Upper lobe of left lung (tissue), 6 donors: Measurements from ENCODE around the gene SGCG. TPM values are rescaled to one million over a fixed set of nuclear protein-coding genes. Genes with fewer than 3 reads are reported as not detected.
A peak's percentile ranks its signal among the peaks of the same experiment; 100 is the strongest.

Experiments used
- ATAC-seq, 2 donors: fragments of 200-7000 bp; cut with Tn5 transposase; one replicate each; pipeline ENCODE4 v1.9.1; 2022; ENCODE audit warnings: mild to moderate bottlenecking in 2 of 2, moderate library complexity in 2 of 2; ENCODE audit not compliant: low FRiP score in 2 of 2
- DNase-seq, 2 donors: peaks; one replicate each; pipeline ENCODE4 v3.0.0-alpha.2; 2019 to 2020
- H3K27ac ChIP-seq, 4 donors: fragments of 200-600 bp; sonication (generic); one replicate each; pipeline ENCODE4 v1.5.1; 2016 to 2019
- H3K27me3 ChIP-seq, 4 donors: fragments of 200-600 bp; sonication (generic); one replicate each; pipeline ENCODE4 v1.5.1; 2017 to 2019
- H3K36me3 ChIP-seq, 4 donors: fragments of 200-600 bp; sonication (generic); one replicate each; pipeline ENCODE4 v1.5.1; 2016 to 2019
- H3K4me1 ChIP-seq, 4 donors: fragments of 200-600 bp; sonication (generic); one replicate each; pipeline ENCODE4 v1.5.1; 2018 to 2019
- H3K4me3 ChIP-seq, 4 donors: fragments of 200-600 bp; sonication (generic); one replicate each; pipeline ENCODE4 v1.5.1; 2017 to 2019; ENCODE audit warnings: mild to moderate bottlenecking in 2 of 4, moderate library complexity in 1 of 4
- H3K9me3 ChIP-seq, 4 donors: fragments of 200-600 bp; sonication (generic); one replicate each; pipeline ENCODE4 v1.5.1; 2018 to 2019
- EP300 ChIP-seq, 4 donors: sonication (generic); formaldehyde crosslinking; IDR thresholded peaks; one replicate each; pipeline ENCODE4 v1.5.1; 2017; ENCODE audit warnings: antibody characterized with exemption in 4 of 4, control low read depth in 2 of 4
- POLR2A ChIP-seq, 4 donors: fragments of 450-650 bp; IDR thresholded peaks; one replicate each; pipeline ENCODE4 v1.5.1; 2016 to 2017; ENCODE audit warnings: antibody characterized with exemption in 4 of 4, mild to moderate bottlenecking in 2 of 4
- POLR2AphosphoS5 ChIP-seq, 2 donors: sonication (generic); formaldehyde crosslinking; IDR thresholded peaks; one replicate each; pipeline ENCODE4 v1.5.1; 2017; ENCODE audit warnings: antibody characterized with exemption in 2 of 2
- WGBS, 2 donors: methylation state at CpG; one replicate each; pipeline ENCODE4 v1.1.5; 2017 to 2018; 5-methylcytosine and 5-hydroxymethylcytosine counted together
- total RNA-seq, 6 donors: library from RNA; depleted of rRNA in 4 of 6; stranded (reverse); fragments of >200 nt in 4 of 6; gene quantifications; one replicate each; pipeline versions ENCODE4 v1.1.0 to v1.2.1, GENCODE V29; 2016 to 2021
- TF ChIP-seq, protein P1 (sequence below), 6 experiments: fragments of 450-650 bp in 4 of 6; fragments of 200-600 bp in 2 of 6; sonication (generic) in 2 of 6; IDR thresholded peaks; one replicate each; pipeline ENCODE4 v1.5.1; 2016 to 2019; ENCODE audit warnings: antibody characterized with exemption in 6 of 6
- donor health status: DM: no; HTN: no; CAD: no; lungs with moderate emphysema.
- donor health status: DM: no; HTN: yes; CAD: no; lungs with severe emphysema.

The SGCG gene
- total RNA-seq, 6 donors from 2014 or later, result 1.7 to 4.6 (median 3.0) TPM; not detected in 2

DNA sequence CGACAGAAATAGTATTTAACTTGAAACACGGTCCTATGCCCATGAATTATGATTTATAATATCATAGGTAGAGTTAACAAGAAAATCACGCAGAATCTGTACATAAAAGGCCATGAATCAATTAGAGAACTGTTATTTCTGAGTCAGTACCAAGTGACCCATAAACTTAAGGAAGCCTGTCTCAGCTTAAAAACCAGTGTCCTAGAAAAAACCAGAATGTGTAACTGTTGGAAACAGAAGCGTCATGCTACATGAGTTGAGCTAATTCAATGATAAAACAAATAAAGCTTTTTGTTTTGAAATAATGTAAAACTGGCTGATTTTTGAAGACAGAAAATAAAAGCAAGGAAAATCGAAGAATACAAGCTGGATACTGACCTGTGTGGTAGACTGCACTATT, 34.8 kb upstream of the SGCG start:
- Histone ChIP-seq H3K9me3 (no peaks in the 10 kb centered on the region), H3K4me3 (no peak overlapping the region), H3K27me3 (no peaks in the 10 kb centered on the region), H3K27ac (no peak overlapping the region), H3K4me1 (peaks cover 0 to 6% (median 0%) of the 10 kb centered on the region in 4 donors), H3K36me3 (no peaks in the 10 kb centered on the region)
- TF ChIP-seq EP300 (IDR thresholded peaks at IDR 0.05) (no peak), POLR2A (IDR thresholded peaks at IDR 0.05) (no peak), POLR2AphosphoS5 (IDR thresholded peaks at IDR 0.05) (no peak)
- TF ChIP-seq, protein P1, sequence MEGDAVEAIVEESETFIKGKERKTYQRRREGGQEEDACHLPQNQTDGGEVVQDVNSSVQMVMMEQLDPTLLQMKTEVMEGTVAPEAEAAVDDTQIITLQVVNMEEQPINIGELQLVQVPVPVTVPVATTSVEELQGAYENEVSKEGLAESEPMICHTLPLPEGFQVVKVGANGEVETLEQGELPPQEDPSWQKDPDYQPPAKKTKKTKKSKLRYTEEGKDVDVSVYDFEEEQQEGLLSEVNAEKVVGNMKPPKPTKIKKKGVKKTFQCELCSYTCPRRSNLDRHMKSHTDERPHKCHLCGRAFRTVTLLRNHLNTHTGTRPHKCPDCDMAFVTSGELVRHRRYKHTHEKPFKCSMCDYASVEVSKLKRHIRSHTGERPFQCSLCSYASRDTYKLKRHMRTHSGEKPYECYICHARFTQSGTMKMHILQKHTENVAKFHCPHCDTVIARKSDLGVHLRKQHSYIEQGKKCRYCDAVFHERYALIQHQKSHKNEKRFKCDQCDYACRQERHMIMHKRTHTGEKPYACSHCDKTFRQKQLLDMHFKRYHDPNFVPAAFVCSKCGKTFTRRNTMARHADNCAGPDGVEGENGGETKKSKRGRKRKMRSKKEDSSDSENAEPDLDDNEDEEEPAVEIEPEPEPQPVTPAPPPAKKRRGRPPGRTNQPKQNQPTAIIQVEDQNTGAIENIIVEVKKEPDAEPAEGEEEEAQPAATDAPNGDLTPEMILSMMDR (IDR thresholded peaks at IDR 0.05), result no peak
- DNase-seq (no peak), ATAC-seq (no peak)
- 77 to 79% methylated on average over 5 of the region's 5 CpGs for WGBS, 2 donors

DNA sequence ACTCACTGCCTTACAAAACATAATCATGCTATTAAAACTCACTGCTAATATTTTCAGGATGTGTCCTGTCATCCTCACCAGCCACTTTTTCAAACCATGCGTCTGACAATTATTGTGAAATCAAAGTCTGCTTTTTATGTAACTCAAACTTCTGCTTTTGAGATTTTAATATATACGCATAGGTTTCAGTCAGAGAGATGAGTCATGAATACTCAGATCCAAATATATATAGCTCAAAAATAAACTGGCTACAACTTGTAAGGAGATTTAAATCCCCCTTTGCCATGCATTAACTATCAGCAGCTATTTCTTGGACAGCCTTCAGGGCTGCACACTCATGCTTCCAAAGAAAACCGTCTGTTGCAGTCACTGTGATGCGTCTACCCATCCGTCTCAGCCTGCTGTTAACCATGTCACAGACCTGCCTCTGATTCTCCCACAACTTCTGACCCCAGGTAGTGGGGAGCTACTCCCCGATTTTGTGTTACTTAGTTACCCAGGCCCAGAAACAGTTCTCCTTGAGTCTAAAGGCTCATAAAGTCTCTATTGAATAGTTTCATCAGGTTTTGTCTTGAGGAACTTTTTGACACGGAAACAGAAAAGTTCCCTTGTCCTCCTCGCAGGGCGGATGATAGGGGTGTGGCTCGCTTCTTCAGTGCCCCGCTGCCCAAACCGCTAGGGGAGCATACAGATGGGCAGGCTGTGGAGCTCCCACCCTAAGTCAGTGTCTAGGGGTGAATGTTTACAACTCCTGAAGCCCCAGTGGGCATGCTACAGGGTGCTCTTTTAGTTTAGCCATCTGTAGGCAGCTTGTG, 33.8 kb upstream of the SGCG start:
- Histone ChIP-seq H3K36me3 (no peaks in the 10 kb centered on the region), H3K4me3 (no peak overlapping the region), H3K27me3 (no peaks in the 10 kb centered on the region), H3K9me3 (no peaks in the 10 kb centered on the region), H3K27ac (peak overlapping the region in 3 of 4 donors; percentile 48 to 61 (median 59)), H3K4me1 (peaks cover 0 to 6% (median 0%) of the 10 kb centered on the region in 4 donors)
- DNase-seq (no peak), ATAC-seq (peak; percentile 55 to 62)
- TF ChIP-seq EP300 (IDR thresholded peaks at IDR 0.05), result no peak
- WGBS, 2 donors, result 61 to 67% methylated on average over 12 of the region's 12 CpGs

DNA sequence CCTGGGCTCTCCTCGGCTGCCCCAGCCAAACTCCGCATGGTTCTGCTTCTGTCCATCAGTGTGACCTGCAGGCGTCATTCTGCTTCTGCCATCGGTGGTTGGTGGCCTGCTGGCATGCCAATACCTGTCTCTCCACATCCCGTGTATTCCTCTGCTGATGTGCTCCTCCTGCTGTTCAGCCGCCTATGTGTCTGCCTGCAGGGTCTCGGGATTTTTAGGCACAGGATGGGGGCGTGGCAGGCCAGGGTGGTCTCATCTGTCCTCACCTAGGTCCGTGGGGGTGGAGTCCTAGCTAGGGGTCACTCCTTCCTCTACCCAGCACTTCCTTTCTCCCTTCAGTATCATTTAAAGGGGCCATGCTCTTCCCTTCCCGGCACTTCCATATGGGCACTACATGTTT, 33.0 kb upstream of the SGCG start:
- Histone ChIP-seq H3K27ac (no peak overlapping the region), H3K4me1 (peaks cover 0 to 6% (median 0%) of the 10 kb centered on the region in 4 donors), H3K27me3 (no peaks in the 10 kb centered on the region), H3K36me3 (no peaks in the 10 kb centered on the region), H3K4me3 (no peak overlapping the region), H3K9me3 (no peaks in the 10 kb centered on the region)
- ATAC-seq, result peak in 1 of 2 donors; percentile 22
- DNase-seq, result no peak
- 71 to 73% methylated on average over 9 to 10 of the region's 10 CpGs for WGBS, 2 donors
- TF ChIP-seq POLR2AphosphoS5 (IDR thresholded peaks at IDR 0.05) (no peak), POLR2A (IDR thresholded peaks at IDR 0.05) (no peak), EP300 (IDR thresholded peaks at IDR 0.05) (no peak)
- TF ChIP-seq, protein P1 (IDR thresholded peaks at IDR 0.05), result no peak

DNA sequence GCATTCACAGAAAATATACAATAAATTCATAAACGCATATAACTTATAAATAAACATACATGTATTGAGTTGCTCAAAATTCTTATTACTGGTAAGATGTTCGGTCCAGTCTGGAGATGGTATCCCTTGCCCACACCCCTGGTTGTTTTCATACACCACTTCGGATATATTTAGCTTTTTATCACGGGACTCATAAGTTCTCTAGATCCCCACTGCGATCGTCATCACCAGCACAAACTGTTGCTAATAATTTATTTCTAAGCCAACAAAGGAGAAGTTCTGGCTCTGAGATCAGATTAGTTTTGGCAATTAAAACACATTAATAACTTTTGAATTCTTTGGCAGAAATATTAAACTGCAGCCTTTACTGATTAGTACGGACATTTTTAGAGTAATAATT, 23.0 kb upstream of the SGCG start:
- H3K4me1 ChIP-seq, result peaks cover 0 to 16% (median 0%) of the 10 kb centered on the region in 4 donors
- DNase-seq, result no peak

DNA sequence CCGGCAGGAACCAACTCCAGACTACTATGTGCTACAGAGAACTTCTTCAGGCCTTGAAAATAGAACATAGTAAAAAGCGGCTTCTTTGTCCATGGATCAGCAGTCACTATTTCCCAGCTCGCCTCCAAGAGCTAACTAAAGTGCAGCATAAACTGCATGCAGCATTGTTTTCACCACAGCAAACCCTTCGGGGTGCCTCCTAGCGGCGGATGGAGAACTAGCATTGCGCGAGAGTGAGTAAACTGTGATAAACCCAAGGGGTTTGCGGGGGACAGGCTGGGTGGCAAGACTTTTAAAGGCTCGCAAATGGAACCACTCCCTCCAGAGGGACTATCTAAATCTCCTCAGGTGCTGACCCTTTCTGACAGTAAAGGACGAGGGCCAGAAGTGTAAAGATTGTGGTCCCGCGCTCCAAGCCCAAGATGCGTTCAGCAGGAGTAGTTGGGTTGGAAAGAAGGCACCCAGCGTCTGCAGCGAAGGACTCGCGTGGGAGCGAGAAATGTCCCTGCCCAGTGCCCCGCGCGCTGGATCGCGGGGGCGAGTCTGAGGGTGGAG, 21.5 kb upstream of the SGCG start:
- DNase-seq, result no peak
- peak in 1 of 2 donors; percentile 83 for ATAC-seq

More for the DNA sequence above, 23.0 kb upstream of the SGCG start:
- Histone ChIP-seq H3K4me3 (no peak overlapping the region), H3K27me3 (peaks cover 0 to 14% (median 0%) of the 10 kb centered on the region in 4 donors), H3K9me3 (no peaks in the 10 kb centered on the region), H3K36me3 (no peaks in the 10 kb centered on the region), H3K27ac (no peak overlapping the region)
- no peak for ATAC-seq
- TF ChIP-seq EP300 (IDR thresholded peaks at IDR 0.05) (no peak), POLR2AphosphoS5 (IDR thresholded peaks at IDR 0.05) (no peak), POLR2A (IDR thresholded peaks at IDR 0.05) (no peak)
- TF ChIP-seq, protein P1 (IDR thresholded peaks at IDR 0.05), result no peak
- 67 to 70% methylated on average over 7 of the region's 7 CpGs for WGBS, 2 donors

More for the DNA sequence above, 21.5 kb upstream of the SGCG start:
- TF ChIP-seq POLR2A (IDR thresholded peaks at IDR 0.05), result no peak
- TF ChIP-seq, protein P1 (IDR thresholded peaks at IDR 0.05), result peak in 5 of 6 experiments; percentile 23 to 39 (median 27)
- peaks cover 0 to 14% (median 0%) of the 10 kb centered on the region in 4 donors for H3K27me3 ChIP-seq
- no peaks in the 10 kb centered on the region for H3K9me3 ChIP-seq
- no peak overlapping the region for H3K27ac ChIP-seq
- H3K4me3 ChIP-seq, result peak overlapping the region in 3 of 4 donors; percentile 36 to 50 (median 41)
- WGBS, 2 donors, result 7 to 17% methylated on average over 15 to 24 of the region's 25 CpGs
- peaks cover 0 to 16% (median 0%) of the 10 kb centered on the region in 4 donors for H3K4me1 ChIP-seq
- H3K36me3 ChIP-seq, result no peaks in the 10 kb centered on the region
